Smooth muscle cell (in vitro differentiated cells): Measurements from ENCODE around the gene POGLUT2. TPM values are rescaled to one million over a fixed set of nuclear protein-coding genes. Genes with fewer than 3 reads are reported as not detected.

ENCODE experiments used
- DNase-seq: peaks from one replicate; lab custom pipeline; 2025; ENCODE audit not compliant: unreplicated experiment; lab: John Stamatoyannopoulos, UW
- H2AFZ ChIP-seq: fragments of 200-600 bp; sonication (generic); 2 replicates; pipeline ENCODE4 v1.6.0; 2016; ENCODE audit warnings: antibody characterized with exemption, low read depth, mild to moderate bottlenecking
- H3F3A ChIP-seq: fragments of 200-600 bp; sonication (generic); 2 replicates; pipeline ENCODE4 v1.6.0; 2017; ENCODE audit warnings: antibody characterized with exemption, low read depth
- H3K27ac ChIP-seq: fragments of 200-600 bp; sonication (generic); 2 replicates; pipeline ENCODE4 v1.5.1; 2016; ENCODE audit warnings: low read depth, mild to moderate bottlenecking
- H3K27me3 ChIP-seq: fragments of 200-600 bp; sonication (generic); 2 replicates; pipeline ENCODE4 v1.6.1; 2016; ENCODE audit warnings: low read depth, mild to moderate bottlenecking
- H3K36me3 ChIP-seq: fragments of 200-600 bp; sonication (generic); 2 replicates; pipeline ENCODE4 v1.5.1; 2016; ENCODE audit warnings: low read depth
- H3K4me1 ChIP-seq: fragments of 200-600 bp; sonication (generic); 2 replicates; pipeline ENCODE4 v1.5.1; 2016; ENCODE audit warnings: low read depth
- H3K4me2 ChIP-seq: fragments of 200-600 bp; sonication (generic); 2 replicates; pipeline ENCODE4 v1.6.0; 2016; ENCODE audit warnings: mild to moderate bottlenecking
- H3K4me3 ChIP-seq: fragments of 200-600 bp; sonication (generic); 2 replicates; pipeline ENCODE4 v1.5.1; 2016; ENCODE audit warnings: mild to moderate bottlenecking
- H3K79me2 ChIP-seq: fragments of 200-600 bp; sonication (generic); 2 replicates; pipeline ENCODE4 v1.6.0; 2016; ENCODE audit warnings: low read depth, mild to moderate bottlenecking
- H3K9ac ChIP-seq: fragments of 200-600 bp; sonication (generic); 2 replicates; pipeline ENCODE4 v1.6.0; 2016; ENCODE audit warnings: low read depth
- H3K9me3 ChIP-seq: fragments of 200-600 bp; sonication (generic); replicated peaks from 2 replicates; pipeline ENCODE4 v1.5.1; 2016; ENCODE audit warnings: low read depth
- H4K20me1 ChIP-seq: fragments of 200-600 bp; sonication (generic); 2 replicates; pipeline ENCODE4 v1.6.0; 2016; ENCODE audit warnings: low read depth
- WGBS: methylation state at CpG from one replicate; pipeline ENCODE4 v1.1.7; 2016; ENCODE audit warnings: low lambda C conversion rate; 5-methylcytosine and 5-hydroxymethylcytosine counted together
- polyA plus RNA-seq: library from polyadenylated mRNA; unstranded; fragments of >200 nt; fragmentation: Nextera tagmentation; extraction: Ambion mirVana; gene quantifications from 2 replicates; pipeline ENCODE4 v1.2.1, GENCODE V29; 2016
- total RNA-seq: library from RNA; depleted of rRNA; stranded (reverse); fragments of >200 nt; gene quantifications from 2 replicates; pipeline ENCODE4 v1.2.3, GENCODE V29; 2014
- TF ChIP-seq, protein P1 (sequence below): fragments of 200-600 bp; sonication (generic); IDR thresholded peaks from 2 replicates; pipeline ENCODE4 v1.5.1; 2017; ENCODE audit warnings: borderline replicate concordance, mild to moderate bottlenecking, antibody characterized with exemption; ENCODE audit not compliant: insufficient read depth, poor library complexity, severe bottlenecking

POGLUT2 gene
- total and polyA plus RNA-seq, 2 experiments from 2014 or later, result 34.5 to 41.7 TPM

DNA sequence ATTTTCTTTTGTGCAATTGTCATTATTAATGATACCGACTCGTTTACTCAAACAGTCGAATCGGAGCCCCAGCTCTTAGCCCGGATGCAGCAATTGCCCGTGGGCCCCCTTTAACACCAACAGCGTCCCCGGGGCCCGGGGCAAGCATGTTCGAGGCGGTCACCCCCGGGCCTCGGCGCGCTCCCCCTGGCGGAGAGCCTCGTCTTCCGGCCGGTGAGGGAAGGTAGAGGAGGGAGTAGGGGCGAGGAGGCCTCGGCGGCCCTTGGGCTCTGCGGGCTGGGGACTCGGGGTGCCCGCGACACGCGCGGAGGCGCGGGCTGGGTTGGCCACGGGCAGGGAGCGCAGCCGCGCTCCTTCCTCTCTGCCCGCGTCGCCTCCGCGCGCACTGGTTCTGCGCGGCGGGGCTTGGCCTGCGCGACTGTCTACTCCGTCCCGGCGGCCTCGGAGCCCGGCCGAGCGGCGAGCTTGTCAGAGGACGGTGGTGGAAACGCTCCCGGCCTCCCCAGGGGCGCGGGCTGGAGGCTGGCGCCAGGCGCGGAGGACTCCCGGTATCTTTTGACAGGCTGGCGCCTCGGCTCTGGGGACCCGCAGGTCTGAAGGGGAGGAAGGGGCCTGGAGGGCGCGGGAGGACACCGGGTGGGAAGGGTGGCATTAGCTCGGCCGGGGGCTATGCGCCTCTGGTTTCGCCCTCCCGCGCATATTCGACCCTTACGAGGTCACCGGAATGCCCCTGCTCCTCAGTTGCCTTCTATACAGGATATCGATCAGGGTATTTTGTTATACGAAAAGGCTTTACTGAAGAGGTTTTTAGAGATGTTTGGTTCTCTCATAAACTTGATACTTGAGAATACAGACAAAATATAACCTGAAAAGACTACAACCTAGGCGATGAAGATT is 1.6 kb upstream of the POGLUT2 start:
- no peaks in the 10 kb centered on the region for H3K36me3 ChIP-seq
- peaks cover 29% of the 10 kb centered on the region for H3K79me2 ChIP-seq
- 6% methylated on average over 31 of the region's 81 CpGs for WGBS
- TF ChIP-seq, protein P1, sequence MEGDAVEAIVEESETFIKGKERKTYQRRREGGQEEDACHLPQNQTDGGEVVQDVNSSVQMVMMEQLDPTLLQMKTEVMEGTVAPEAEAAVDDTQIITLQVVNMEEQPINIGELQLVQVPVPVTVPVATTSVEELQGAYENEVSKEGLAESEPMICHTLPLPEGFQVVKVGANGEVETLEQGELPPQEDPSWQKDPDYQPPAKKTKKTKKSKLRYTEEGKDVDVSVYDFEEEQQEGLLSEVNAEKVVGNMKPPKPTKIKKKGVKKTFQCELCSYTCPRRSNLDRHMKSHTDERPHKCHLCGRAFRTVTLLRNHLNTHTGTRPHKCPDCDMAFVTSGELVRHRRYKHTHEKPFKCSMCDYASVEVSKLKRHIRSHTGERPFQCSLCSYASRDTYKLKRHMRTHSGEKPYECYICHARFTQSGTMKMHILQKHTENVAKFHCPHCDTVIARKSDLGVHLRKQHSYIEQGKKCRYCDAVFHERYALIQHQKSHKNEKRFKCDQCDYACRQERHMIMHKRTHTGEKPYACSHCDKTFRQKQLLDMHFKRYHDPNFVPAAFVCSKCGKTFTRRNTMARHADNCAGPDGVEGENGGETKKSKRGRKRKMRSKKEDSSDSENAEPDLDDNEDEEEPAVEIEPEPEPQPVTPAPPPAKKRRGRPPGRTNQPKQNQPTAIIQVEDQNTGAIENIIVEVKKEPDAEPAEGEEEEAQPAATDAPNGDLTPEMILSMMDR, result peak; percentile 72
- peak; percentile 52 for DNase-seq
- H3K9ac ChIP-seq, result peak overlapping the region; percentile 47
- peak overlapping the region; percentile 89 for H3K4me2 ChIP-seq
- H4K20me1 ChIP-seq, result peaks cover 3% of the 10 kb centered on the region
- peak overlapping the region; percentile 77 for H3K4me3 ChIP-seq
- H3K27me3 ChIP-seq, result no peaks in the 10 kb centered on the region
- no peaks in the 10 kb centered on the region for H3K9me3 ChIP-seq
- H3K27ac ChIP-seq, result no peak overlapping the region
- H3F3A ChIP-seq, result no peaks in the 10 kb centered on the region
- peaks cover 7% of the 10 kb centered on the region for H3K4me1 ChIP-seq
- H2AFZ ChIP-seq, result peak overlapping the region; percentile 85

DNA sequence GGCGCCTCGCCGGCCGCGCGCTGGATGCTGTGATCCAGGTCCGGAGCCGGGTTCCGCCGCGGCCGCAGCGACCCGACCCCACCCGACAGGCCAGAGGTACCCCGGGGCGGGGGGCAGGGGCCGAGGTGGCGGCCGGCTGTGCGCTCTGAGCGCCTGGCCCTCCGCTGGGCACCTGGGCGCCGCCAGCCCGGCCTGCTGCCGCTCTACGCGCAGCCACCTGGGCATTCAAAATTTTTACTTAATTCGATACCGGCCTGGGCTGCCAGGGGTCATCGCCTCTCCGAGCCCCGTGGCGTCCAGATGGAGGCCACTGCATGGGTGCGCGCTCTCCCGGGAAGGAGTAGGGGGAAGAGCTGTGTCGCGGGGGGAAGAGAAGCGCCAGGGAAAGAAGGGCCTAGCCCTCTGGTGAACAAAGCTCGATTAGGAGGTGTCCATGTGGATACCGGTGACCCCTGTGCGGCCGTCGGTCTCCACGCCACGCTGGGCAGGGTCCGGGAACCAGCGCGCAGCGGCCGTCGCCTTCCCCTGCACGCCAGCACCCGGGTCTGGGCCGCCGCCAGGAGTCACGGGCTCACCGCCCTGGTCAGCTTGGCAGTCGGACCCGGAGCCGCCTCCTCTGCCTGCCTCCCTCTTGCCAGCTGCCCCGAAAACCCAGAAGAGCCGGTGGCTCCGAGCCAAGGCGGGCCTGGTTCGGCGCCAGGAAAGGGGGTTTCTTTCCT is 809 bp upstream of the POGLUT2 start:
- H3K27ac ChIP-seq, result no peak overlapping the region
- no peaks in the 10 kb centered on the region for H3K9me3 ChIP-seq
- H3K4me3 ChIP-seq, result peak overlapping the region; percentile 77
- H3K79me2 ChIP-seq, result peaks cover 24% of the 10 kb centered on the region
- H3K9ac ChIP-seq, result no peak overlapping the region
- no peaks in the 10 kb centered on the region for H3K36me3 ChIP-seq
- DNase-seq, result peak; percentile 31
- peaks cover 7% of the 10 kb centered on the region for H3K4me1 ChIP-seq
- H4K20me1 ChIP-seq, result peaks cover 3% of the 10 kb centered on the region
- peak overlapping the region; percentile 89 for H3K4me2 ChIP-seq
- peak overlapping the region; percentile 85 for H2AFZ ChIP-seq
- TF ChIP-seq, protein P1, result no peak
- H3F3A ChIP-seq, result no peaks in the 10 kb centered on the region
- no peaks in the 10 kb centered on the region for H3K27me3 ChIP-seq
- WGBS, result 1% methylated on average over 54 of the region's 69 CpGs

DNA sequence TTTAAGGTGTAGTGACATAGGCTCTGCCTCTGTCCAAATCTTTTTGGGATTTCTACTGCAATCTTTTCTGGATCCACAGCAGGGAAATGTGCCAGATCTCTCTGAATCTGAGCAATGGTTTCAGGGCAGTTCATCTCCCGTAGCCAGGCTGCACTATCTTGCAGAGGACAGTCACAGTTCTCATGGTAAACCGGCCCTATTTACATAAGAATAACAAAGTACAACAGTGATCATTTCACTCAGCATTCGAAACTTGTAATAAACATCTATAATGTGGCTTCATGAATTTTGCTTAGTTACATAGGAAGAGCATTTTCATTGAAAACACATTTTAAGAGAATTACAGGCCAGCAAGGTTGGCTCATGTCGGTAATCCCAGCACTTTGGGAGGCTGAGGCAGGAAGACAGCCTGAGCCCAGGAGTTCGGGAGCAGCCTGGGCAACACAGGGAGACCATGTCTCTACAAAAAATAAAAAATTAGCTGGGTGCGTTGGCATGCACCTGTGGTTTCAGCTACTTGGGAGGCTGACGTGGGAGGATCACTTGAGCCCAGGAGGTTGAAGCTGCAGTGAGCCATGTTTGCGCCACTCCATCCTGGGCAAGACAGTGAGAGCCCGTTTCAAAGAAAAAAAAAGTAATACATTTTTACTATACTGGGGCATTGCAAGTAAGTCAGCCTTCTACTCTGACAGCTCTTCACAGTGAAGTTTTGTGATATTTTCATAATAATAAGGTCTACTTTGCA is 5.0 kb downstream of the POGLUT2 start:
- Histone ChIP-seq H3K79me2 (peaks cover 5% of the 10 kb centered on the region), H3F3A (no peaks in the 10 kb centered on the region), H4K20me1 (no peaks in the 10 kb centered on the region), H3K27me3 (no peaks in the 10 kb centered on the region), H3K27ac (no peak overlapping the region), H3K4me1 (peaks cover 7% of the 10 kb centered on the region), H3K4me2 (no peak overlapping the region), H3K36me3 (peaks cover 14% of the 10 kb centered on the region), H3K9me3 (no peaks in the 10 kb centered on the region), H3K4me3 (no peak overlapping the region), H2AFZ (no peak overlapping the region), H3K9ac (no peak overlapping the region)
- 77% methylated on average over 9 of the region's 9 CpGs for WGBS
- no peak for DNase-seq
- TF ChIP-seq, protein P1, result no peak
